Sigmoid colon (tissue), 4 donors: ENCODE measurements around the gene MME.

Experiments used
- EP300 ChIP-seq, 4 donors: sonication (generic); formaldehyde crosslinking; IDR thresholded peaks; one replicate each; pipeline ENCODE4 v1.6.1; 2017; ENCODE audit warnings: antibody characterized with exemption in 4 of 4
- TF ChIP-seq, protein P1 (sequence below), 4 experiments: fragments of 450-650 bp in 3 of 4; fragments of 200-600 bp in 1 of 4; IDR thresholded peaks; one replicate each; pipeline ENCODE4 v1.5.1; 2016 to 2019; ENCODE audit warnings: antibody characterized with exemption in 4 of 4, mild to moderate bottlenecking in 3 of 4, moderate library complexity in 2 of 4

- TF ChIP-seq, protein P1, sequence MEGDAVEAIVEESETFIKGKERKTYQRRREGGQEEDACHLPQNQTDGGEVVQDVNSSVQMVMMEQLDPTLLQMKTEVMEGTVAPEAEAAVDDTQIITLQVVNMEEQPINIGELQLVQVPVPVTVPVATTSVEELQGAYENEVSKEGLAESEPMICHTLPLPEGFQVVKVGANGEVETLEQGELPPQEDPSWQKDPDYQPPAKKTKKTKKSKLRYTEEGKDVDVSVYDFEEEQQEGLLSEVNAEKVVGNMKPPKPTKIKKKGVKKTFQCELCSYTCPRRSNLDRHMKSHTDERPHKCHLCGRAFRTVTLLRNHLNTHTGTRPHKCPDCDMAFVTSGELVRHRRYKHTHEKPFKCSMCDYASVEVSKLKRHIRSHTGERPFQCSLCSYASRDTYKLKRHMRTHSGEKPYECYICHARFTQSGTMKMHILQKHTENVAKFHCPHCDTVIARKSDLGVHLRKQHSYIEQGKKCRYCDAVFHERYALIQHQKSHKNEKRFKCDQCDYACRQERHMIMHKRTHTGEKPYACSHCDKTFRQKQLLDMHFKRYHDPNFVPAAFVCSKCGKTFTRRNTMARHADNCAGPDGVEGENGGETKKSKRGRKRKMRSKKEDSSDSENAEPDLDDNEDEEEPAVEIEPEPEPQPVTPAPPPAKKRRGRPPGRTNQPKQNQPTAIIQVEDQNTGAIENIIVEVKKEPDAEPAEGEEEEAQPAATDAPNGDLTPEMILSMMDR (IDR thresholded peaks at IDR 0.05), result no peak
- TF ChIP-seq EP300 (IDR thresholded peaks at IDR 0.05), result no peak
Measured at GRCh38 chr3:155159301-155159700, 79.2 kb downstream of the MME start.
